Fibroblast of lung (primary cell): Measurements from ENCODE around the gene CNKSR3.

Experiments used
- EZH2 ChIP-seq: IDR thresholded peaks from 2 replicates; pipeline ENCODE4 v1.5.1; 2012; ENCODE audit warnings: low read length, control low read depth, mild to moderate bottlenecking; ENCODE audit errors: missing control alignments
- TF ChIP-seq, protein P1 (sequence below), 2 donors: IDR thresholded peaks in 1 of 2; conservative IDR thresholded peaks in 1 of 2; 1 replicate in 1 of 2; 2 replicates in 1 of 2; pipeline ENCODE4 v1.5.1; 2011 to 2012; ENCODE audit warnings: low read length in 2 of 2, control low read depth in 1 of 2, inconsistent platforms in 1 of 2, low read depth in 1 of 2, mild to moderate bottlenecking in 1 of 2

GRCh38 chr6:154554491-154554890 lies 44.0 kb upstream of the CNKSR3 start:
- no peak for TF ChIP-seq EZH2
- TF ChIP-seq, protein P1, sequence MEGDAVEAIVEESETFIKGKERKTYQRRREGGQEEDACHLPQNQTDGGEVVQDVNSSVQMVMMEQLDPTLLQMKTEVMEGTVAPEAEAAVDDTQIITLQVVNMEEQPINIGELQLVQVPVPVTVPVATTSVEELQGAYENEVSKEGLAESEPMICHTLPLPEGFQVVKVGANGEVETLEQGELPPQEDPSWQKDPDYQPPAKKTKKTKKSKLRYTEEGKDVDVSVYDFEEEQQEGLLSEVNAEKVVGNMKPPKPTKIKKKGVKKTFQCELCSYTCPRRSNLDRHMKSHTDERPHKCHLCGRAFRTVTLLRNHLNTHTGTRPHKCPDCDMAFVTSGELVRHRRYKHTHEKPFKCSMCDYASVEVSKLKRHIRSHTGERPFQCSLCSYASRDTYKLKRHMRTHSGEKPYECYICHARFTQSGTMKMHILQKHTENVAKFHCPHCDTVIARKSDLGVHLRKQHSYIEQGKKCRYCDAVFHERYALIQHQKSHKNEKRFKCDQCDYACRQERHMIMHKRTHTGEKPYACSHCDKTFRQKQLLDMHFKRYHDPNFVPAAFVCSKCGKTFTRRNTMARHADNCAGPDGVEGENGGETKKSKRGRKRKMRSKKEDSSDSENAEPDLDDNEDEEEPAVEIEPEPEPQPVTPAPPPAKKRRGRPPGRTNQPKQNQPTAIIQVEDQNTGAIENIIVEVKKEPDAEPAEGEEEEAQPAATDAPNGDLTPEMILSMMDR (conservative IDR thresholded peaks at IDR 0.05 in 1 of 2, IDR thresholded peaks at IDR 0.05 in 1 of 2; ENCODE audit: low read depth in 1 of 2, low read length in 2 of 2), result no peak
